NT2/D1 (cell line): ENCODE measurements around the gene TMPRSS15.
A peak's percentile ranks its signal among the peaks of the same experiment; 100 is the strongest.

Experiments used
- DNase-seq: peaks from one replicate; pipeline ENCODE4 v3.0.0-alpha.2; 2011; ENCODE audit warnings: low read depth, low spot score
- H3K27me3 ChIP-seq: 2 replicates; pipeline ENCODE4 v1.6.0; 2011; ENCODE audit warnings: mild to moderate bottlenecking; ENCODE audit not compliant: insufficient read length, insufficient read depth
- H3K36me3 ChIP-seq: 2 replicates; pipeline ENCODE4 v1.6.1; 2011; ENCODE audit warnings: mild to moderate bottlenecking, low read length, mixed read lengths; ENCODE audit not compliant: insufficient read depth, insufficient read length
- H3K4me1 ChIP-seq: 2 replicates; pipeline ENCODE4 v1.5.1; 2011; ENCODE audit not compliant: insufficient read depth, insufficient read length
- H3K4me3 ChIP-seq: 2 replicates; pipeline ENCODE4 v1.5.1; 2011; ENCODE audit warnings: low read depth; ENCODE audit not compliant: insufficient read length
- H3K9ac ChIP-seq: 2 replicates; pipeline ENCODE4 v1.6.0; 2011; ENCODE audit warnings: low read depth; ENCODE audit not compliant: insufficient read length
- H3K9me3 ChIP-seq: 2 replicates; pipeline ENCODE4 v1.5.1; 2011; ENCODE audit warnings: mild to moderate bottlenecking, low read length; ENCODE audit not compliant: insufficient read depth
- SUZ12 ChIP-seq: IDR thresholded peaks from 2 replicates; pipeline ENCODE4 v1.6.1; 2011; ENCODE audit not compliant: insufficient read length, insufficient read depth; ENCODE audit errors: extremely low read depth
- YY1 ChIP-seq: IDR thresholded peaks from 2 replicates; pipeline ENCODE4 v1.6.1; 2011; ENCODE audit not compliant: insufficient read length, insufficient read depth
- ZNF274 ChIP-seq: IDR thresholded peaks from 2 replicates; pipeline ENCODE4 v1.6.1; 2011; ENCODE audit warnings: mild to moderate bottlenecking, low read depth, low read length

The TMPRSS15 gene

GRCh38 chr21:18253799-18254198, 149.8 kb downstream of the TMPRSS15 start:
- no peaks in the 10 kb centered on the region for H3K9me3 ChIP-seq
- no peaks in the 10 kb centered on the region for H3K36me3 ChIP-seq
- no peak overlapping the region for H3K9ac ChIP-seq
- H3K27me3 ChIP-seq: no peaks in the 10 kb centered on the region
- no peaks in the 10 kb centered on the region for H3K4me1 ChIP-seq
- no peak for DNase-seq
- TF ChIP-seq SUZ12: no peak
- no peak for TF ChIP-seq ZNF274
- no peak for TF ChIP-seq YY1
- no peak overlapping the region for H3K4me3 ChIP-seq

GRCh38 chr21:18253221-18253620, 150.4 kb downstream of the TMPRSS15 start:
- Histone ChIP-seq H3K27me3 (peaks cover 1% of the 10 kb centered on the region), H3K9ac (no peak overlapping the region), H3K9me3 (no peaks in the 10 kb centered on the region), H3K36me3 (no peaks in the 10 kb centered on the region), H3K4me3 (no peak overlapping the region), H3K4me1 (no peaks in the 10 kb centered on the region)
- no peak for DNase-seq
- TF ChIP-seq ZNF274 (no peak), SUZ12 (no peak)

GRCh38 chr21:18252680-18253079, 150.9 kb downstream of the TMPRSS15 start:
- H3K9ac ChIP-seq: no peak overlapping the region
- H3K4me3 ChIP-seq: no peak overlapping the region
- peaks cover 6% of the 10 kb centered on the region for H3K27me3 ChIP-seq
- TF ChIP-seq YY1 (no peak), SUZ12 (no peak), ZNF274 (no peak)
- no peak for DNase-seq
- no peaks in the 10 kb centered on the region for H3K4me1 ChIP-seq
- no peaks in the 10 kb centered on the region for H3K36me3 ChIP-seq
- no peaks in the 10 kb centered on the region for H3K9me3 ChIP-seq

GRCh38 chr21:18252256-18252655, 151.3 kb downstream of the TMPRSS15 start:
- TF ChIP-seq ZNF274 (no peak), YY1 (no peak)
- Histone ChIP-seq H3K4me3 (no peak overlapping the region), H3K27me3 (peaks cover 10% of the 10 kb centered on the region), H3K9me3 (no peaks in the 10 kb centered on the region), H3K36me3 (no peaks in the 10 kb centered on the region), H3K4me1 (no peaks in the 10 kb centered on the region), H3K9ac (no peak overlapping the region)
- no peak for DNase-seq

GRCh38 chr21:18251065-18251464, 152.5 kb downstream of the TMPRSS15 start:
- Histone ChIP-seq H3K9me3 (no peaks in the 10 kb centered on the region), H3K27me3 (peaks cover 21% of the 10 kb centered on the region), H3K9ac (no peak overlapping the region), H3K4me1 (no peaks in the 10 kb centered on the region), H3K36me3 (no peaks in the 10 kb centered on the region), H3K4me3 (no peak overlapping the region)
- DNase-seq: no peak
- no peak for TF ChIP-seq ZNF274
- no peak for TF ChIP-seq YY1
- no peak for TF ChIP-seq SUZ12

GRCh38 chr21:18249672-18250071, 153.9 kb downstream of the TMPRSS15 start:
- Histone ChIP-seq H3K9me3 (no peaks in the 10 kb centered on the region), H3K9ac (no peak overlapping the region), H3K4me1 (no peaks in the 10 kb centered on the region), H3K36me3 (no peaks in the 10 kb centered on the region), H3K27me3 (peaks cover 35% of the 10 kb centered on the region), H3K4me3 (no peak overlapping the region)
- no peak for DNase-seq
- TF ChIP-seq SUZ12: no peak
- no peak for TF ChIP-seq ZNF274
- no peak for TF ChIP-seq YY1

GRCh38 chr21:18248171-18248570, 155.4 kb downstream of the TMPRSS15 start:
- Histone ChIP-seq H3K9me3 (no peaks in the 10 kb centered on the region), H3K4me3 (no peak overlapping the region), H3K4me1 (no peaks in the 10 kb centered on the region), H3K36me3 (no peaks in the 10 kb centered on the region), H3K9ac (no peak overlapping the region), H3K27me3 (peaks cover 50% of the 10 kb centered on the region)
- DNase-seq: no peak
- TF ChIP-seq ZNF274 (no peak), YY1 (no peak), SUZ12 (no peak)

- DNase-seq: no peak
- H3K9ac ChIP-seq: no peak overlapping the region
Observed at GRCh38 chr21:18245464-18245967, 158.1 kb downstream of the TMPRSS15 start.

More at GRCh38 chr21:18245464-18245967, 158.1 kb downstream of the TMPRSS15 start:
- Histone ChIP-seq H3K4me1 (no peaks in the 10 kb centered on the region), H3K27me3 (peaks cover 60% of the 10 kb centered on the region), H3K4me3 (peak overlapping the region; percentile 52), H3K36me3 (no peaks in the 10 kb centered on the region), H3K9me3 (no peaks in the 10 kb centered on the region)
- no peak for TF ChIP-seq ZNF274
- TF ChIP-seq SUZ12: peak; percentile 88
